Nephron (organoid): ENCODE measurements around the gene KDM4B.
A peak's percentile ranks its signal among the peaks of the same experiment; 100 is the strongest.

Source experiments
- H3K27ac Mint-ChIP-seq, 3 experiments: 2 replicates each; pipeline ENCODE4 v1.8.0; 2020; ENCODE audit warnings: mixed read lengths in 3 of 3, mild to moderate bottlenecking in 2 of 3, moderate library complexity in 1 of 3
- H3K27me3 Mint-ChIP-seq: 2 replicates; pipeline ENCODE4 v1.8.0; 2021; ENCODE audit warnings: low read depth, mild to moderate bottlenecking, moderate library complexity, mixed read lengths
- H3K36me3 Mint-ChIP-seq: 2 replicates; pipeline ENCODE4 v1.8.0; 2020; ENCODE audit warnings: low read depth, mixed read lengths
- H3K4me1 Mint-ChIP-seq: 2 replicates; pipeline ENCODE4 v1.8.0; 2020; ENCODE audit warnings: mixed read lengths
- H3K4me3 Mint-ChIP-seq, 3 experiments: 2 replicates each; pipeline ENCODE4 v1.8.0; 2020; ENCODE audit warnings: mild to moderate bottlenecking in 3 of 3, mixed read lengths in 3 of 3, moderate library complexity in 2 of 3
- H3K9me3 Mint-ChIP-seq: 2 replicates; pipeline ENCODE4 v1.8.0; 2020; ENCODE audit warnings: mixed read lengths
- TF ChIP-seq, protein P1 (sequence below), 3 experiments: fragments of 200-600 bp; sonication (generic); IDR thresholded peaks; one replicate each; pipeline ENCODE4 v1.5.0; 2021; ENCODE audit warnings: antibody characterized with exemption in 3 of 3; ENCODE audit not compliant: unreplicated experiment in 3 of 3

Gene KDM4B

DNA sequence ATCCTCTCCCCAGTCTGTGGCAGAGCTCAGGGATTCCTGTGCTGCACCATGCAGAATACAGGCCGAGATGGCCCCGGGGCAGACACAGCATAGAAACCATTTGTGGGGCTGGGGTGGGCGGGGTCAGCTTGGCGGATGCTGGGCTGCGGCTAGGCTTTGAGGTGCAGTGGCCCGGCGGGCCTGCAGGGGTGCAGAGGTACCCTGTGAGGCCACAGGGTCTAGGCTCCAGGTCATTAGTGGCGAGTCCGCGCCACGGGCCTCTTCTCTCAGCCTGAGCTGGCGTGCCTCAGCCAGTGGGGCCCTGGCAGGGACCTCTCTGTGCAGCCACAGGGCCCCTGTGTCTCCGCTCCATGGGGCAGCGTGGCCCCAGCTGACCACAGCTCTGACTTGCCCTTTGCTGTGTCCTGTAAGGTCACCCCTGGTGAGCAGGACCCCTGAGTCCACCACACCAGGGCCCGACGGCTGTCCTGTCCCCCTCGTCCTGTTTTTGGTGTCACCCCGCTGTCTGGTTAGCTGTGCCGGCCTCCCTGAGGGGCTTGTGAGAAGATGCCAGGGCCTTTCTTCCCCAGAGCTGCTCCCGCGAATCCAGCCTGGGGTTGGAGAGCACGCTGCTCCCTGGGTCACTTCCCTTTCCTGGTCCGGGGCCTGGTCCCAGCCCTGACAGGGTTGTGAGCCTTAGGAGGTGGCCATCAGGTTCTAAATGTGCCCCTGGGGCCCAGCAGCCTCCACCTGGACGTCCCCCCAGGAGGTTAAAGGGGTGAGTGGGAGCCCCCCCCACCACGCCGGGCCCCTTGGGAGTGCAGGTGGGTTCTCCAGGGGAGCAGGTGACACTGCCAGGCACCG lies 12.1 kb downstream of the KDM4B start:
- Mint-ChIP-seq H3K9me3 (no peaks in the 10 kb centered on the region), H3K36me3 (peaks cover 6% of the 10 kb centered on the region), H3K4me3 (no peak overlapping the region), H3K27me3 (no peaks in the 10 kb centered on the region), H3K27ac (no peak overlapping the region), H3K4me1 (peaks cover 45% of the 10 kb centered on the region)
- TF ChIP-seq, protein P1, sequence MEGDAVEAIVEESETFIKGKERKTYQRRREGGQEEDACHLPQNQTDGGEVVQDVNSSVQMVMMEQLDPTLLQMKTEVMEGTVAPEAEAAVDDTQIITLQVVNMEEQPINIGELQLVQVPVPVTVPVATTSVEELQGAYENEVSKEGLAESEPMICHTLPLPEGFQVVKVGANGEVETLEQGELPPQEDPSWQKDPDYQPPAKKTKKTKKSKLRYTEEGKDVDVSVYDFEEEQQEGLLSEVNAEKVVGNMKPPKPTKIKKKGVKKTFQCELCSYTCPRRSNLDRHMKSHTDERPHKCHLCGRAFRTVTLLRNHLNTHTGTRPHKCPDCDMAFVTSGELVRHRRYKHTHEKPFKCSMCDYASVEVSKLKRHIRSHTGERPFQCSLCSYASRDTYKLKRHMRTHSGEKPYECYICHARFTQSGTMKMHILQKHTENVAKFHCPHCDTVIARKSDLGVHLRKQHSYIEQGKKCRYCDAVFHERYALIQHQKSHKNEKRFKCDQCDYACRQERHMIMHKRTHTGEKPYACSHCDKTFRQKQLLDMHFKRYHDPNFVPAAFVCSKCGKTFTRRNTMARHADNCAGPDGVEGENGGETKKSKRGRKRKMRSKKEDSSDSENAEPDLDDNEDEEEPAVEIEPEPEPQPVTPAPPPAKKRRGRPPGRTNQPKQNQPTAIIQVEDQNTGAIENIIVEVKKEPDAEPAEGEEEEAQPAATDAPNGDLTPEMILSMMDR (IDR thresholded peaks at IDR 0.05; ENCODE audit: unreplicated experiment in 3 of 3) = no peak

DNA sequence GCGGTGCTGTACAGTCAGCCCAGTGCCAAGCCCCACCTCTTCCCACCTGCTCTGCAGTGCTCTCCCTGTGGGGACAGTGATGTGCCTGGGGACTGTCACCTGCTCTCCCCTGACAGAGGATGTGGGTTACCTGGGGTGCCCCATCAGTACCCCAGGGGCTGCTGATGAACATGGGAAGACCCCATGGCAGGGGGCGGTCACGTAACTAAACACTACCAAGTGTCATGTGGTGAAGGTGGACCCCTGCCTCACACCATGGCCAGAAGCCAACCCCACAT lies 12.7 kb downstream of the KDM4B start:
- no peak overlapping the region for H3K4me3 Mint-ChIP-seq
- TF ChIP-seq, protein P1 (IDR thresholded peaks at IDR 0.05; ENCODE audit: unreplicated experiment in 3 of 3) = no peak
- no peaks in the 10 kb centered on the region for H3K9me3 Mint-ChIP-seq
- H3K27me3 Mint-ChIP-seq = no peaks in the 10 kb centered on the region
- H3K27ac Mint-ChIP-seq = no peak overlapping the region
- H3K4me1 Mint-ChIP-seq = peaks cover 45% of the 10 kb centered on the region
- peaks cover 6% of the 10 kb centered on the region for H3K36me3 Mint-ChIP-seq

DNA sequence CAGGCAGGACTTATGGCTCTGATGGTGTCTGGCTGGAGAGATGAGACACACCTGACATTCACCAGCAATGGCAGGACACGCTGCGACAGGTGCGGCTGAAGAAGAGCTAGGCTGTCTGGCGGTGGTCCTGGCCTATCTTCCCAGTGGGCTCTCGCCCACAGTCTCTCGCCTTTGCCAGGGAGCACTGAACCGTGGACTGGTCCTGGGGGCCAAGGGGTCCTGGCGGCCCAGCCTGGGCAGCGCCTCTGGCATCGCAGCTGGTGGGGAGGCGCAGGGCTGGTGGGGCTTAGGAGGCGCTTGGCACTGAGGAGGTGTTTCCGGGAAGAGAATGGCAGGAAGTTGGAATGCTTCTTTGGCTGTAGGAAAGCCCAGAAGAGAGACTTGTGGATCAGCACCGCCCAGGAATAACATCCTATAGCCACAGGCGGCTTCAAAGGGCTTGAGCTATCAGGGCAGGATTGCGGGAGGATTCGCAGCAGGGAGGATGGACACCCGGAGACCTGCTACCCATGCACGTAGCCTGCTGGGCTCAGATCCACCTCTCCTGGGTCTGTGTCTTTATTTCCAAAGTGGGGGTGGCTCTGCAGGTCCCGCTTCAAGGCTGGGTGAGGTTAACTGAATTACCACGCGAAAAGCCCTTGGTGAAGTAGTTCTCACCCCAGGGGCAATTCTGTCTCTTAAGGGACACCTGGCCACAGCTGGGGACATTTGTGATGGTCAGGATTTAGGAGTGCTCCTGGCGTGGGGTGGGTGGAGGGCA lies 14.6 kb downstream of the KDM4B start:
- H3K27me3 Mint-ChIP-seq = no peaks in the 10 kb centered on the region
- H3K4me1 Mint-ChIP-seq = peaks cover 46% of the 10 kb centered on the region
- no peaks in the 10 kb centered on the region for H3K36me3 Mint-ChIP-seq
- TF ChIP-seq, protein P1 (IDR thresholded peaks at IDR 0.05; ENCODE audit: unreplicated experiment in 3 of 3) = no peak
- H3K4me3 Mint-ChIP-seq = no peak overlapping the region
- H3K9me3 Mint-ChIP-seq = no peaks in the 10 kb centered on the region
- H3K27ac Mint-ChIP-seq = peak overlapping the region; percentile 46 to 65 (median 64)

DNA sequence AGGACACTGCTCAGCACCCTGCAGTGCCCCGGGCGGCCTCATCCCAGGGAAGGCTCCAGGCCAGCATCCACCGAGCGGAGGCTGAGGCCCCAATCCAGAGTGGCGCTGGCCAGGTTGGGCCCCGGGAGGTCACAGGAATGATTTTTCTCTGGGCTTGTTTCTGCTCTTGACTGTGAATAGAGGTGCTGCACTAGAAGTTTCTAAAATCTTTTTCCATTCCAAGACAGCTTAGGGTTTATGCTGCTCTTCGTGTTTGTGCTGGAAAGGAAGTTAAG lies 15.1 kb downstream of the KDM4B start:
- Mint-ChIP-seq H3K9me3 (no peaks in the 10 kb centered on the region), H3K27ac (peak overlapping the region; percentile 64 to 81 (median 72)), H3K36me3 (no peaks in the 10 kb centered on the region), H3K27me3 (no peaks in the 10 kb centered on the region), H3K4me1 (peaks cover 52% of the 10 kb centered on the region), H3K4me3 (no peak overlapping the region)
- TF ChIP-seq, protein P1 (IDR thresholded peaks at IDR 0.05; ENCODE audit: unreplicated experiment in 3 of 3) = no peak

DNA sequence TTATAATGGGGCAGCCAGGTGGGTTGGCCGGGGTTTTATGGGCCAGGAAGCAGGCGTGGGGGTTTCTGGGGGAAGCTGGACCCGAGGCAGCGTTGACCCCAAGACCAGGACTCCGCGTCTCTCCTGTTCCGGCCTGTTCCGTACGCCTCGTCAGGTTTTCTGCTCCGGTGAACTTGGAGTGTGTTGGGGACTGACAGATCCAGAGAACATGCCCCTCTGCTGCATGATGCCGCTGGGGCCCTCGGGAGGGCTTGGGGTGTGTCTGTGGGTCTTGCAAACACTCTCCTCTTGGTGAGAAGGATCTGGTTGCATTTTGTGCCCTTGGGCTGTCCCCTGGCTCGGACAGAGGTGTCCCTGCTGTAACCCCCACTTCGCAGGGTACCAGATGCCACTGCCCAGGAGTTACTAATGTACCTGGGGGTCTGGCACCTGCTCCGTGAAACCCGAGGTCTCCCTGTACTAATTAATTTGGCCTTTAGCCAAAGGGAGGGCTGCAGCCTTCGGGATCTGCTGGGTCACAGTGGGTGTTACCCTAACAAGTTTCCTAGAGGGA lies 15.6 kb downstream of the KDM4B start:
- H3K4me1 Mint-ChIP-seq = peaks cover 56% of the 10 kb centered on the region
- peak overlapping the region; percentile 64 to 81 (median 72) for H3K27ac Mint-ChIP-seq
- no peak overlapping the region for H3K4me3 Mint-ChIP-seq
- H3K9me3 Mint-ChIP-seq = no peaks in the 10 kb centered on the region
- H3K27me3 Mint-ChIP-seq = no peaks in the 10 kb centered on the region
- no peaks in the 10 kb centered on the region for H3K36me3 Mint-ChIP-seq
- TF ChIP-seq, protein P1 (IDR thresholded peaks at IDR 0.05; ENCODE audit: unreplicated experiment in 3 of 3) = no peak
